BE2C (cell line): ENCODE measurements around the gene FSIP2.
"Not testable (repeated sequence)": the region's sequence is repeated elsewhere in the genome, so short reads cannot be mapped to it uniquely, and the experiment has no call there.

Experiments used
- DNase-seq: peaks from one replicate; pipeline ENCODE4 v3.0.0-alpha.2; 2020
- H3K27me3 ChIP-seq: fragments of 250-450 bp; sonication (Bioruptor Pico); 2 replicates; pipeline ENCODE4 v1.5.1; 2020; ENCODE audit warnings: mild to moderate bottlenecking
- H3K36me3 ChIP-seq: fragments of 250-450 bp; sonication (Bioruptor Pico); 2 replicates; pipeline ENCODE4 v1.5.1; 2020; ENCODE audit warnings: mild to moderate bottlenecking
- H3K4me1 ChIP-seq: fragments of 250-450 bp; sonication (Bioruptor Pico); 2 replicates; pipeline ENCODE4 v1.5.1; 2020
- H3K4me3 ChIP-seq: 2 replicates; pipeline ENCODE4 v1.5.1; 2011; ENCODE audit warnings: low read depth, low read length
- H3K9me3 ChIP-seq: fragments of 250-450 bp; sonication (Bioruptor Pico); 2 replicates; pipeline ENCODE4 v1.5.1; 2020
- CTCF ChIP-seq: IDR thresholded peaks from 2 replicates; pipeline ENCODE4 v1.5.1; 2012; ENCODE audit warnings: mild to moderate bottlenecking, low read depth, low read length

Gene FSIP2

GRCh38 chr2:185862657-185863398 is 124.2 kb downstream of the FSIP2 start:
- no peak overlapping the region for H3K4me3 ChIP-seq
- no peak for TF ChIP-seq CTCF
- no peak for DNase-seq
- H3K27me3 ChIP-seq = no peaks in the 10 kb centered on the region
- no peaks in the 10 kb centered on the region for H3K4me1 ChIP-seq
- no peaks in the 10 kb centered on the region for H3K9me3 ChIP-seq
- no peaks in the 10 kb centered on the region for H3K36me3 ChIP-seq

GRCh38 chr2:185864468-185865260 is 126.1 kb downstream of the FSIP2 start:
- not testable (repeated sequence) for H3K27me3 ChIP-seq, H3K4me3 ChIP-seq, H3K36me3 ChIP-seq, H3K9me3 ChIP-seq, H3K4me1 ChIP-seq, DNase-seq

- Histone ChIP-seq H3K4me3 (no peak overlapping the region), H3K4me1 (no peaks in the 10 kb centered on the region), H3K27me3 (no peaks in the 10 kb centered on the region), H3K9me3 (no peaks in the 10 kb centered on the region), H3K36me3 (no peaks in the 10 kb centered on the region)
- DNase-seq = no peak
- TF ChIP-seq CTCF = no peak
These were observed 136.7 kb downstream of the FSIP2 start for GRCh38 chr2:185875136-185875931.

- Histone ChIP-seq H3K27me3 (no peaks in the 10 kb centered on the region), H3K4me3 (no peak overlapping the region), H3K9me3 (no peaks in the 10 kb centered on the region), H3K36me3 (no peaks in the 10 kb centered on the region), H3K4me1 (no peaks in the 10 kb centered on the region)
- no peak for TF ChIP-seq CTCF
- DNase-seq = no peak
These were observed 137.6 kb downstream of the FSIP2 start for GRCh38 chr2:185876234-185876633.

GRCh38 chr2:185880396-185880795 is 141.8 kb downstream of the FSIP2 start:
- Histone ChIP-seq H3K4me3 (no peak overlapping the region), H3K27me3 (no peaks in the 10 kb centered on the region), H3K9me3 (no peaks in the 10 kb centered on the region), H3K36me3 (no peaks in the 10 kb centered on the region), H3K4me1 (no peaks in the 10 kb centered on the region)
- no peak for TF ChIP-seq CTCF
- DNase-seq = no peak
